H9 (cell line): Measurements from ENCODE around the gene WSCD1. TPM values are rescaled to one million over a fixed set of nuclear protein-coding genes. Genes with fewer than 3 reads are reported as not detected.

Experiments
- DNase-seq: peaks from one replicate; pipeline ENCODE4 v3.0.0-alpha.2; 2017
- H2AFZ ChIP-seq: one replicate; pipeline ENCODE4 v1.6.1; 2013; ENCODE audit warnings: mild to moderate bottlenecking, low read length, control low read depth, moderate library complexity
- H2AK5ac ChIP-seq: 2 replicates; pipeline ENCODE4 v1.6.1; 2013; ENCODE audit warnings: low read length, control low read depth, mixed read lengths; ENCODE audit not compliant: insufficient read length
- H2BK120ac ChIP-seq: one replicate; pipeline ENCODE4 v1.6.1; 2013; ENCODE audit warnings: low read depth, mild to moderate bottlenecking, low read length, control low read depth, inconsistent platforms; ENCODE audit not compliant: poor library complexity, severe bottlenecking
- H2BK12ac ChIP-seq: 2 replicates; pipeline ENCODE4 v1.6.1; 2013; ENCODE audit warnings: low read length, control low read depth, mixed read lengths, low read depth; ENCODE audit not compliant: insufficient read length
- H2BK15ac ChIP-seq: 2 replicates; pipeline ENCODE4 v1.6.1; 2013; ENCODE audit warnings: low read depth, low read length, control low read depth
- H2BK20ac ChIP-seq: one replicate; pipeline ENCODE4 v1.6.1; 2013; ENCODE audit warnings: low read depth, mild to moderate bottlenecking, low read length, control low read depth, inconsistent platforms; ENCODE audit not compliant: poor library complexity, severe bottlenecking
- H2BK5ac ChIP-seq: 2 replicates; pipeline ENCODE4 v1.6.1; 2013; ENCODE audit warnings: low read length, control low read depth, mixed read lengths; ENCODE audit not compliant: insufficient read length
- H3K14ac ChIP-seq: 2 replicates; pipeline ENCODE4 v1.6.1; 2013; ENCODE audit warnings: low read length, control low read depth; ENCODE audit not compliant: insufficient read depth
- H3K18ac ChIP-seq: 2 replicates; pipeline ENCODE4 v1.6.1; 2013; ENCODE audit warnings: low read depth, mild to moderate bottlenecking, mixed read lengths, low read length, control low read depth; ENCODE audit not compliant: insufficient read length
- H3K23ac ChIP-seq: 2 replicates; pipeline ENCODE4 v1.6.1; 2013; ENCODE audit warnings: low read length, control low read depth, mixed read lengths, low read depth; ENCODE audit not compliant: insufficient read length
- H3K23me2 ChIP-seq: 2 replicates; pipeline ENCODE4 v1.6.1; 2013; ENCODE audit warnings: low read depth, mild to moderate bottlenecking, mixed read lengths, low read length, control low read depth; ENCODE audit not compliant: insufficient read length, poor library complexity, severe bottlenecking
- H3K27ac ChIP-seq: 2 replicates; pipeline ENCODE4 v1.5.1; 2013; ENCODE audit warnings: low read length, control low read depth, mixed read lengths, low read depth; ENCODE audit not compliant: insufficient read length
- H3K27me3 ChIP-seq: 2 replicates; pipeline ENCODE4 v1.6.1; 2013; ENCODE audit warnings: low read length, control low read depth, inconsistent platforms; ENCODE audit not compliant: insufficient read depth
- H3K4ac ChIP-seq: 2 replicates; pipeline ENCODE4 v1.6.1; 2013; ENCODE audit warnings: low read depth, mild to moderate bottlenecking, control low read depth, inconsistent platforms, low read length, moderate library complexity
- H3K4me1 ChIP-seq: 2 replicates; pipeline ENCODE4 v1.6.1; 2013; ENCODE audit warnings: low read length, control low read depth, inconsistent platforms; ENCODE audit not compliant: insufficient read depth
- H3K4me2 ChIP-seq: 2 replicates; pipeline ENCODE4 v1.6.1; 2013; ENCODE audit warnings: low read length, control low read depth, mixed read lengths; ENCODE audit not compliant: insufficient read length, insufficient read depth
- H3K56ac ChIP-seq: 2 replicates; pipeline ENCODE4 v1.6.1; 2013; ENCODE audit warnings: low read depth, mild to moderate bottlenecking, mixed read lengths, low read length, control low read depth; ENCODE audit not compliant: insufficient read length
- H3K79me1 ChIP-seq: 2 replicates; pipeline ENCODE4 v1.6.1; 2013; ENCODE audit warnings: low read depth, mild to moderate bottlenecking, moderate library complexity, low read length, control low read depth, inconsistent platforms; ENCODE audit not compliant: insufficient read depth, poor library complexity, severe bottlenecking
- H3K79me2 ChIP-seq: 2 replicates; pipeline ENCODE4 v1.6.1; 2013; ENCODE audit warnings: low read length, control low read depth, inconsistent platforms; ENCODE audit not compliant: insufficient read depth
- H3K9ac ChIP-seq: 2 replicates; pipeline ENCODE4 v1.6.1; 2013; ENCODE audit warnings: low read length, control low read depth, mixed read lengths; ENCODE audit not compliant: insufficient read length; ENCODE audit errors: extremely low read depth
- H3K9me3 ChIP-seq: one replicate; pipeline ENCODE4 v1.6.1; 2013; ENCODE audit warnings: low read depth, low read length, inconsistent platforms; ENCODE audit not compliant: control insufficient read depth
- H3T11ph ChIP-seq: one replicate; pipeline ENCODE4 v1.6.1; 2013; ENCODE audit warnings: mild to moderate bottlenecking, low read length, control low read depth, inconsistent platforms
- H4K20me1 ChIP-seq: one replicate; pipeline ENCODE4 v1.6.1; 2013; ENCODE audit not compliant: control insufficient read depth, insufficient read length, insufficient read depth
- H4K5ac ChIP-seq: 2 replicates; pipeline ENCODE4 v1.6.1; 2013; ENCODE audit warnings: low read depth, mild to moderate bottlenecking, mixed read lengths, low read length, control low read depth; ENCODE audit not compliant: insufficient read length
- H4K8ac ChIP-seq: replicated peaks from 2 replicates; pipeline ENCODE4 v1.6.1; 2013; ENCODE audit warnings: low read length, control low read depth, mixed read lengths, low read depth; ENCODE audit not compliant: insufficient read length
- H4K91ac ChIP-seq: 2 replicates; pipeline ENCODE4 v1.6.1; 2013; ENCODE audit warnings: low read depth, mild to moderate bottlenecking, moderate library complexity, mixed read lengths, low read length, control low read depth; ENCODE audit not compliant: insufficient read length
- H3K27ac Mint-ChIP-seq, 3 experiments: 2 replicates in 2 of 3; 3 replicates in 1 of 3; pipeline ENCODE4 v1.8.0; 2020 to 2021; ENCODE audit warnings: mixed read lengths in 3 of 3, mild to moderate bottlenecking in 1 of 3, moderate library complexity in 1 of 3
- H3K27me3 Mint-ChIP-seq: 2 replicates; pipeline ENCODE4 v1.8.0; 2021; ENCODE audit warnings: low read depth, mild to moderate bottlenecking, moderate library complexity, mixed read lengths
- H3K36me3 Mint-ChIP-seq, 3 experiments: 2 replicates in 2 of 3; 3 replicates in 1 of 3; pipeline ENCODE4 v1.8.0; 2020 to 2021; ENCODE audit warnings: low read depth in 3 of 3, mixed read lengths in 3 of 3; ENCODE audit not compliant: insufficient read depth in 1 of 3
- H3K4me1 Mint-ChIP-seq, 2 experiments: 2 replicates each; pipeline ENCODE4 v1.8.0; 2020; ENCODE audit warnings: mixed read lengths in 2 of 2
- H3K4me3 Mint-ChIP-seq, 2 experiments: 2 replicates in 1 of 2; 3 replicates in 1 of 2; pipeline ENCODE4 v1.8.0; 2020 to 2021; ENCODE audit warnings: mild to moderate bottlenecking in 2 of 2, mixed read lengths in 2 of 2, moderate library complexity in 1 of 2
- H3K9me3 Mint-ChIP-seq, 2 experiments: 2 replicates in 1 of 2; 3 replicates in 1 of 2; pipeline ENCODE4 v1.8.0; 2020; ENCODE audit warnings: mild to moderate bottlenecking in 2 of 2, mixed read lengths in 2 of 2, moderate library complexity in 1 of 2
- WGBS: extraction: QIAGEN DNeasy Blood & Tissue Kit; methylation state at CpG from one replicate; pipeline ENCODE4 v1.1.7; 2013; ENCODE audit warnings: missing lambda C conversion rate, low lambda C conversion rate, mixed read lengths; ENCODE audit not compliant: insufficient read length; ENCODE audit errors: extremely low coverage; 5-methylcytosine and 5-hydroxymethylcytosine counted together
- total RNA-seq: library from RNA; stranded (reverse); gene quantifications from 2 replicates; pipeline ENCODE4 v1.2.1, GENCODE V29; 2021
- TF ChIP-seq, protein P1 (sequence below): fragments of 200-600 bp; sonication (generic); conservative IDR thresholded peaks from 3 replicates; pipeline ENCODE4 v1.8.0; 2021; ENCODE audit warnings: antibody characterized with exemption, mild to moderate bottlenecking

Gene WSCD1
- total RNA-seq, 1 experiment from 2014 or later: 33.6 TPM

DNA sequence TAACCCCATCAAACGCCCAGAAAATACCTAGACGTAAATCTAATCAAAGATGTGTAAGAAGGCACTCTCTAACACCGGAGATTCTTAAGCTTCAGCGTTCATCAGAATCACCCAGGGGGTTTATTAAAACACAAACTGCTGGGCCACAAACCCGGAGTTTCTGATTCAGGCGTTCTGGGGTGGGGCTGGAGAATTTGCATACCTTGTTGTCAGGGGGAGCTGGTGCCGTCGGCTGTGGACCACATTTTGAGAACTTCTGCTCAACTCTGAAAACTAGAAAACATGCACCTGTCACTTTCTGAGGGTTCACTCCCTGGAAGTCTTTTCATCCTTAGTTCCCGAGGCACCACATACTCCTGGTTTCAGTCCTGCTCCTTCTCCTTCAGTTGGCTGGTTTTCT is 48.6 kb upstream of the WSCD1 start:
- Histone ChIP-seq H3K14ac (no peak overlapping the region), H2BK5ac (no peak overlapping the region), H3K9ac (no peak overlapping the region), H3K79me1 (no peaks in the 10 kb centered on the region), H2BK20ac (no peak overlapping the region), H3K4me1 (no peaks in the 10 kb centered on the region), H3K27me3 (no peaks in the 10 kb centered on the region), H3K23me2 (no peaks in the 10 kb centered on the region), H2BK12ac (no peak overlapping the region), H3K56ac (no peak overlapping the region), H3T11ph (no peak overlapping the region), H4K20me1 (no peaks in the 10 kb centered on the region), H3K4ac (no peak overlapping the region), H2BK15ac (no peak overlapping the region), H3K23ac (no peak overlapping the region), H3K18ac (no peak overlapping the region), H3K79me2 (no peaks in the 10 kb centered on the region), H4K91ac (no peak overlapping the region), H4K5ac (no peak overlapping the region), H3K27ac (no peak overlapping the region), H2AFZ (no peak overlapping the region), H2BK120ac (no peak overlapping the region), H2AK5ac (no peak overlapping the region), H3K9me3 (no peaks in the 10 kb centered on the region), H4K8ac (no peak overlapping the region), H3K4me2 (no peak overlapping the region)
- Mint-ChIP-seq H3K36me3 (peaks cover 0 to 4% (median 0%) of the 10 kb centered on the region in 3 experiments; a peak in 1 of 7 replicates), H3K27me3 (no peaks in the 10 kb centered on the region), H3K27ac (no peak overlapping the region), H3K4me1 (peaks cover 20 to 21% of the 10 kb centered on the region in 2 experiments), H3K4me3 (no peak overlapping the region), H3K9me3 (peaks cover 2 to 3% of the 10 kb centered on the region in 2 experiments; a peak in 2 of 5 replicates)
- no peak for DNase-seq
- TF ChIP-seq, protein P1, sequence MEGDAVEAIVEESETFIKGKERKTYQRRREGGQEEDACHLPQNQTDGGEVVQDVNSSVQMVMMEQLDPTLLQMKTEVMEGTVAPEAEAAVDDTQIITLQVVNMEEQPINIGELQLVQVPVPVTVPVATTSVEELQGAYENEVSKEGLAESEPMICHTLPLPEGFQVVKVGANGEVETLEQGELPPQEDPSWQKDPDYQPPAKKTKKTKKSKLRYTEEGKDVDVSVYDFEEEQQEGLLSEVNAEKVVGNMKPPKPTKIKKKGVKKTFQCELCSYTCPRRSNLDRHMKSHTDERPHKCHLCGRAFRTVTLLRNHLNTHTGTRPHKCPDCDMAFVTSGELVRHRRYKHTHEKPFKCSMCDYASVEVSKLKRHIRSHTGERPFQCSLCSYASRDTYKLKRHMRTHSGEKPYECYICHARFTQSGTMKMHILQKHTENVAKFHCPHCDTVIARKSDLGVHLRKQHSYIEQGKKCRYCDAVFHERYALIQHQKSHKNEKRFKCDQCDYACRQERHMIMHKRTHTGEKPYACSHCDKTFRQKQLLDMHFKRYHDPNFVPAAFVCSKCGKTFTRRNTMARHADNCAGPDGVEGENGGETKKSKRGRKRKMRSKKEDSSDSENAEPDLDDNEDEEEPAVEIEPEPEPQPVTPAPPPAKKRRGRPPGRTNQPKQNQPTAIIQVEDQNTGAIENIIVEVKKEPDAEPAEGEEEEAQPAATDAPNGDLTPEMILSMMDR: no peak
- no CpG with 5 or more reads among the region's 9 CpGs for WGBS
